Measurements from ENCODE around the gene AGR2. TPM values are rescaled to one million over a fixed set of nuclear protein-coding genes. Genes with fewer than 3 reads are reported as not detected.

AGR2 gene
- total RNA-seq, 1 experiment from 2014 or later: 0.93 TPM

GRCh38 chr7:16762177-16762576 lies 42.6 kb downstream of the AGR2 start:
- Histone ChIP-seq H3K4me1 (ENCODE audit: control insufficient read depth in 1 of 2, insufficient read depth in 2 of 2, low read length in 2 of 2) (no peaks in the 10 kb centered on the region), H3K4me3 (replicated peaks in 1 of 2; ENCODE audit: low read depth in 1 of 2, low read length in 2 of 2) (no peak overlapping the region), H3K27ac (ENCODE audit: low read depth, low read length) (no peak overlapping the region), H4K20me1 (ENCODE audit: insufficient read depth) (no peaks in the 10 kb centered on the region), H3K4me2 (ENCODE audit: low read length) (no peak overlapping the region), H3K9me2 (ENCODE audit: insufficient read depth) (no peaks in the 10 kb centered on the region), H3K9ac (ENCODE audit: low read length) (no peak overlapping the region), H2AFZ (ENCODE audit: low read depth, low read length, poor library complexity, severe bottlenecking) (no peak overlapping the region), H3K9me3 (ENCODE audit: control insufficient read depth in 1 of 2, insufficient read depth in 1 of 2, low read depth in 1 of 2, low read length in 2 of 2) (no peaks in the 10 kb centered on the region), H3K27me3 (ENCODE audit: insufficient read depth, low read length) (no peaks in the 10 kb centered on the region), H3K79me2 (ENCODE audit: insufficient read depth, low read length) (0 out of 2 replicates have a peak, but pooled peaks cover 4% of the 10 kb centered on the region), H3K36me3 (ENCODE audit: control insufficient read depth in 1 of 2, insufficient read depth in 2 of 2, low read length in 2 of 2) (no peaks in the 10 kb centered on the region)
- ChIA-PET CTCF (no interaction called here), POLR2A (no interaction called here), RAD21 (ENCODE audit: low non-redundant PET in 1 of 2, low total read pairs in 2 of 2, uncharacterized antibody in 2 of 2, unreplicated experiment in 2 of 2) (no interaction called here)
- no peak for TF ChIP-seq CBX3 (IDR thresholded peaks at IDR 0.05; ENCODE audit: low read depth)
- TF ChIP-seq JUND (IDR thresholded peaks at IDR 0.05): no peak
- no peak for TF ChIP-seq REST (IDR thresholded peaks at IDR 0.05; ENCODE audit: low read depth)
- TF ChIP-seq FOSL1 (IDR thresholded peaks at IDR 0.05; ENCODE audit: low read depth): no peak
- TF ChIP-seq SIN3A (IDR thresholded peaks at IDR 0.05; ENCODE audit: low read depth): no peak
- DNase-seq (ENCODE audit: low read depth, low spot score) (no peak), ATAC-seq (no peak)
- no TSS peak for BruUV-seq (replicated peaks)
- intact Hi-C loops (cut with micrococcal nuclease): no loop called here

- ChIA-PET CTCF (no interaction called here), RAD21 (ENCODE audit: low non-redundant PET in 1 of 2, low total read pairs in 2 of 2, uncharacterized antibody in 2 of 2, unreplicated experiment in 2 of 2) (no interaction called here), POLR2A (no interaction called here)
- Histone ChIP-seq H3K9me2 (ENCODE audit: insufficient read depth) (no peaks in the 10 kb centered on the region), H2AFZ (ENCODE audit: low read depth, low read length, poor library complexity, severe bottlenecking) (no peak overlapping the region), H4K20me1 (ENCODE audit: insufficient read depth) (no peaks in the 10 kb centered on the region), H3K27ac (ENCODE audit: low read depth, low read length) (no peak overlapping the region), H3K36me3 (ENCODE audit: control insufficient read depth in 1 of 2, insufficient read depth in 2 of 2, low read length in 2 of 2) (no peaks in the 10 kb centered on the region), H3K9ac (ENCODE audit: low read length) (no peak overlapping the region), H3K4me1 (ENCODE audit: control insufficient read depth in 1 of 2, insufficient read depth in 2 of 2, low read length in 2 of 2) (peaks cover 0 to 3% of the 10 kb centered on the region in 2 experiments; a peak in 2 of 4 replicates), H3K4me2 (ENCODE audit: low read length) (no peak overlapping the region), H3K79me2 (ENCODE audit: insufficient read depth, low read length) (0 out of 2 replicates have a peak, but pooled peaks cover 7% of the 10 kb centered on the region), H3K9me3 (ENCODE audit: control insufficient read depth in 1 of 2, insufficient read depth in 1 of 2, low read depth in 1 of 2, low read length in 2 of 2) (no peaks in the 10 kb centered on the region), H3K27me3 (ENCODE audit: insufficient read depth, low read length) (no peaks in the 10 kb centered on the region), H3K4me3 (replicated peaks in 1 of 2; ENCODE audit: low read depth in 1 of 2, low read length in 2 of 2) (no peak overlapping the region)
- TF ChIP-seq CTCF (IDR thresholded peaks at IDR 0.05 in 2 of 3, conservative IDR thresholded peaks at IDR 0.05 in 1 of 3; ENCODE audit: borderline replicate concordance in 1 of 3, insufficient read depth in 1 of 3, low read depth in 2 of 3, low read length in 2 of 3) (no peak), SP1 (IDR thresholded peaks at IDR 0.05; ENCODE audit: low read depth) (no peak), EZH2phosphoT487 (IDR thresholded peaks at IDR 0.05; ENCODE audit: borderline replicate concordance) (no peak), CBX3 (IDR thresholded peaks at IDR 0.05; ENCODE audit: low read depth) (no peak)
- BruUV-seq (replicated peaks): no TSS peak
- no peak for ATAC-seq
- DNase-seq (ENCODE audit: low read depth, low spot score): no peak
- intact Hi-C loops (cut with micrococcal nuclease): no loop called here
These were observed 45.0 kb downstream of the AGR2 start for GRCh38 chr7:16759840-16760239.
